Measurements from ENCODE around the gene CACHD1.
A peak's percentile ranks its signal among the peaks of the same experiment; 100 is the strongest.
"Not testable (repeated sequence)": the region's sequence is repeated elsewhere in the genome, so short reads cannot be mapped to it uniquely, and the experiment has no call there.

Gene CACHD1

GRCh38 chr1:64497088-64497883 lies 27.4 kb downstream of the CACHD1 start:
- DNase-seq (ENCODE audit: low read depth in 2 of 2) = no peak

- no peak for DNase-seq (ENCODE audit: low read depth in 2 of 2)
Measured at GRCh38 chr1:64498325-64498724, 28.4 kb downstream of the CACHD1 start.

- no peak for DNase-seq (ENCODE audit: low read depth in 2 of 2)
Measured at GRCh38 chr1:64499011-64499410, 29.1 kb downstream of the CACHD1 start.

- DNase-seq (ENCODE audit: low read depth in 2 of 2) = no peak
Measured at GRCh38 chr1:64499966-64500365, 30.0 kb downstream of the CACHD1 start.

GRCh38 chr1:64502083-64502482 lies 32.2 kb downstream of the CACHD1 start:
- DNase-seq (ENCODE audit: low read depth in 2 of 2) = no peak

- DNase-seq (ENCODE audit: low read depth in 2 of 2) = no peak
Measured at GRCh38 chr1:64502931-64503330, 33.0 kb downstream of the CACHD1 start.

- peak in 1 of 2 donors; percentile 47 for DNase-seq (ENCODE audit: low read depth in 2 of 2)
Measured at GRCh38 chr1:64505232-64505943, 35.5 kb downstream of the CACHD1 start.

- no peak for DNase-seq (ENCODE audit: low read depth in 2 of 2)
Measured at GRCh38 chr1:64505944-64506655, 36.2 kb downstream of the CACHD1 start.

GRCh38 chr1:64508629-64509028 lies 38.7 kb downstream of the CACHD1 start:
- no peak for DNase-seq (ENCODE audit: low read depth in 2 of 2)

GRCh38 chr1:64511044-64511443 lies 41.1 kb downstream of the CACHD1 start:
- no peak for DNase-seq (ENCODE audit: low read depth in 2 of 2)

- DNase-seq (ENCODE audit: low read depth in 2 of 2) = not testable (repeated sequence)
Measured at GRCh38 chr1:64512206-64512605, 42.3 kb downstream of the CACHD1 start.

- no peak for DNase-seq (ENCODE audit: low read depth in 2 of 2)
Measured at GRCh38 chr1:64513545-64513944, 43.6 kb downstream of the CACHD1 start.

- DNase-seq (ENCODE audit: low read depth in 2 of 2) = no peak
Measured at GRCh38 chr1:64514197-64514765, 44.4 kb downstream of the CACHD1 start.

GRCh38 chr1:64515427-64515826 lies 45.5 kb downstream of the CACHD1 start:
- no peak for DNase-seq (ENCODE audit: low read depth in 2 of 2)

GRCh38 chr1:64516301-64516700 lies 46.4 kb downstream of the CACHD1 start:
- DNase-seq (ENCODE audit: low read depth in 2 of 2) = no peak

- DNase-seq (ENCODE audit: low read depth in 2 of 2) = no peak
Measured at GRCh38 chr1:64516803-64517568, 47.1 kb downstream of the CACHD1 start.

GRCh38 chr1:64517640-64518039 lies 47.7 kb downstream of the CACHD1 start:
- no peak for DNase-seq (ENCODE audit: low read depth in 2 of 2)

GRCh38 chr1:64518692-64519481 lies 49.0 kb downstream of the CACHD1 start:
- no peak for DNase-seq (ENCODE audit: low read depth in 2 of 2)

- no peak for DNase-seq (ENCODE audit: low read depth in 2 of 2)
Measured at GRCh38 chr1:64519901-64520300, 50.0 kb downstream of the CACHD1 start.

GRCh38 chr1:64522740-64523139 lies 52.8 kb downstream of the CACHD1 start:
- DNase-seq (ENCODE audit: low read depth in 2 of 2) = no peak
